HEK293 (cell line): ENCODE data around the gene CELSR3.

Experiments used
- CTCF ChIP-seq: fragments of 450-650 bp; formaldehyde crosslinking; IDR thresholded peaks from 2 replicates; pipeline ENCODE4 v1.5.1; 2016; ENCODE audit warnings: missing biosample characterization, missing genetic modification characterization
- SP2 ChIP-seq: fragments of 450-650 bp; formaldehyde crosslinking; IDR thresholded peaks from 2 replicates; pipeline ENCODE4 v1.5.1; 2016; ENCODE audit warnings: missing biosample characterization, missing genetic modification characterization
- ZBTB49 ChIP-seq: fragments of 450-650 bp; formaldehyde crosslinking; IDR thresholded peaks from 2 replicates; pipeline ENCODE4 v1.5.1; 2016; ENCODE audit warnings: missing biosample characterization, missing genetic modification characterization, low read depth
- ZNF24 ChIP-seq: fragments of 450-650 bp; formaldehyde crosslinking; IDR thresholded peaks from 2 replicates; pipeline ENCODE4 v1.5.1; 2016; ENCODE audit warnings: missing biosample characterization, missing genetic modification characterization
- ZNF274 ChIP-seq, 2 experiments: fragments of 200-500 bp in 1 of 2; fragments of 450-650 bp in 1 of 2; sonication (Bioruptor generic) in 1 of 2; formaldehyde crosslinking in 1 of 2; IDR thresholded peaks; 2 replicates each; pipeline versions ENCODE4 v1.5.1 to v1.6.1; 2014 to 2016; ENCODE audit warnings: borderline replicate concordance in 1 of 2, inconsistent platforms in 1 of 2, low read length in 1 of 2, missing biosample characterization in 1 of 2, missing genetic modification characterization in 1 of 2
- ZNF280D ChIP-seq: fragments of 450-650 bp; formaldehyde crosslinking; IDR thresholded peaks from 2 replicates; pipeline ENCODE4 v1.5.1; 2016; ENCODE audit warnings: missing biosample characterization, missing genetic modification characterization
- ZNF335 ChIP-seq: fragments of 450-650 bp; formaldehyde crosslinking; conservative IDR thresholded peaks from 2 replicates; pipeline ENCODE4 v1.5.1; 2016; ENCODE audit warnings: missing biosample characterization, missing genetic modification characterization
- ZNF501 ChIP-seq: fragments of 450-650 bp; formaldehyde crosslinking; IDR thresholded peaks from 2 replicates; pipeline ENCODE4 v1.5.1; 2016; ENCODE audit warnings: missing biosample characterization, missing genetic modification characterization
- ZNF513 ChIP-seq: fragments of 450-650 bp; IDR thresholded peaks from 2 replicates; pipeline ENCODE4 v1.5.1; 2018; ENCODE audit warnings: missing biosample characterization, missing genetic modification characterization
- ZNF701 ChIP-seq: fragments of 450-650 bp; formaldehyde crosslinking; IDR thresholded peaks from 2 replicates; pipeline ENCODE4 v1.5.1; 2016; ENCODE audit warnings: missing biosample characterization, missing genetic modification characterization
- ZNF76 ChIP-seq: fragments of 450-650 bp; formaldehyde crosslinking; IDR thresholded peaks from 2 replicates; pipeline ENCODE4; 2016; ENCODE audit warnings: low read depth, missing biosample characterization, missing genetic modification characterization, borderline replicate concordance
- ZNF768 ChIP-seq: fragments of 450-650 bp; formaldehyde crosslinking; IDR thresholded peaks from 2 replicates; pipeline ENCODE4 v1.5.1; 2018; ENCODE audit warnings: missing biosample characterization, mild to moderate bottlenecking, missing genetic modification characterization
- ZNF791 ChIP-seq: fragments of 450-650 bp; formaldehyde crosslinking; IDR thresholded peaks from 2 replicates; pipeline ENCODE4 v1.5.1; 2016; ENCODE audit warnings: missing biosample characterization, missing genetic modification characterization

- TF ChIP-seq ZNF280D (tag by site-specific recombination), result no peak
- TF ChIP-seq ZNF513, result no peak
- TF ChIP-seq CTCF, result no peak
- TF ChIP-seq ZNF274 (IDR thresholded peaks at IDR 0.05; ENCODE audit: low read length), result no peak
- no peak for TF ChIP-seq ZNF274 (tag by site-specific recombination; IDR thresholded peaks at IDR 0.05; ENCODE audit: borderline replicate concordance)
- no peak for TF ChIP-seq ZNF768 (tag by site-specific recombination)
- peak; percentile 45 for TF ChIP-seq SP2 (tag by site-specific recombination)
- TF ChIP-seq ZNF501 (tag by site-specific recombination), result no peak
- no peak for TF ChIP-seq ZNF76 (tag by site-specific recombination)
- TF ChIP-seq ZNF701 (tag by site-specific recombination), result no peak
- TF ChIP-seq ZBTB49 (tag by site-specific recombination), result no peak
- TF ChIP-seq ZNF24 (tag by site-specific recombination), result no peak
- TF ChIP-seq ZNF335, result 0 out of 2 replicates have a peak, but pooled peaks have one; percentile 38
- TF ChIP-seq ZNF791 (tag by site-specific recombination), result no peak
These were observed 32.7 kb upstream of the CELSR3 start for GRCh38 chr3:48695393-48695753.
